ENCODE results near the gene FTO.

The FTO gene

GRCh38 chr16:54060599-54061421, 356.9 kb downstream of the FTO start:
- no peak for DNase-seq
- Histone ChIP-seq H3K36me3 (no peaks in the 10 kb centered on the region), H3K27ac (no peak overlapping the region), H3K27me3 (no peaks in the 10 kb centered on the region), H3K4me1 (peaks cover 0 to 3% (median 0%) of the 10 kb centered on the region in 4 donors), H3K4me3 (no peak overlapping the region), H3K9me3 (no peaks in the 10 kb centered on the region)
- TF ChIP-seq CTCF (IDR thresholded peaks at IDR 0.05): no peak
- intact Hi-C loops (cut with DNase I; ENCODE audit: low total_unique reads): no loop called here

GRCh38 chr16:54061454-54061853, 357.5 kb downstream of the FTO start:
- no peak overlapping the region for H3K27ac ChIP-seq
- H3K27me3 ChIP-seq: no peaks in the 10 kb centered on the region
- TF ChIP-seq CTCF (IDR thresholded peaks at IDR 0.05): no peak
- H3K4me3 ChIP-seq: no peak overlapping the region
- H3K9me3 ChIP-seq: no peaks in the 10 kb centered on the region
- H3K36me3 ChIP-seq: no peaks in the 10 kb centered on the region
- intact Hi-C loops (cut with DNase I; ENCODE audit: low total_unique reads): no loop called here
- peaks cover 0 to 9% (median 0%) of the 10 kb centered on the region in 4 donors for H3K4me1 ChIP-seq
- no peak for DNase-seq

GRCh38 chr16:54062361-54063278, 358.7 kb downstream of the FTO start:
- intact Hi-C loops (cut with DNase I; ENCODE audit: low total_unique reads): no loop called here
- H3K27me3 ChIP-seq: no peaks in the 10 kb centered on the region
- peaks cover 0 to 13% (median 0%) of the 10 kb centered on the region in 4 donors for H3K4me1 ChIP-seq
- no peaks in the 10 kb centered on the region for H3K36me3 ChIP-seq
- no peak for DNase-seq
- no peak overlapping the region for H3K27ac ChIP-seq
- no peak overlapping the region for H3K4me3 ChIP-seq
- no peaks in the 10 kb centered on the region for H3K9me3 ChIP-seq
- no peak for TF ChIP-seq CTCF (IDR thresholded peaks at IDR 0.05)

- no peaks in the 10 kb centered on the region for H3K27me3 ChIP-seq
- DNase-seq: no peak
- H3K27ac ChIP-seq: no peak overlapping the region
- intact Hi-C loops (cut with DNase I; ENCODE audit: low total_unique reads): no loop called here
- no peaks in the 10 kb centered on the region for H3K36me3 ChIP-seq
- H3K9me3 ChIP-seq: no peaks in the 10 kb centered on the region
- no peak for TF ChIP-seq CTCF (IDR thresholded peaks at IDR 0.05)
- no peak overlapping the region for H3K4me3 ChIP-seq
- peaks cover 0 to 13% (median 0%) of the 10 kb centered on the region in 4 donors for H3K4me1 ChIP-seq
Measured at GRCh38 chr16:54063279-54063773, 359.4 kb downstream of the FTO start.

- intact Hi-C loops (cut with DNase I; ENCODE audit: low total_unique reads): no loop called here
- DNase-seq: no peak
- no peaks in the 10 kb centered on the region for H3K9me3 ChIP-seq
- TF ChIP-seq CTCF (IDR thresholded peaks at IDR 0.05): no peak
- no peak overlapping the region for H3K27ac ChIP-seq
- no peaks in the 10 kb centered on the region for H3K27me3 ChIP-seq
- peaks cover 0 to 13% (median 0%) of the 10 kb centered on the region in 4 donors for H3K4me1 ChIP-seq
- no peaks in the 10 kb centered on the region for H3K36me3 ChIP-seq
- no peak overlapping the region for H3K4me3 ChIP-seq
Measured at GRCh38 chr16:54066451-54067105, 362.6 kb downstream of the FTO start.
